Retina (tissue), 1 donor: Measurements from ENCODE around the gene PLA2G15.

Experiments
- DNase-seq: peaks from one replicate; pipeline ENCODE4 v3.0.0-alpha.2; 2016

Gene PLA2G15

GRCh38 chr16:68255712-68256111 is 10.5 kb downstream of the PLA2G15 start:
- DNase-seq, result no peak

- DNase-seq, result peak; percentile 38
Measured at GRCh38 chr16:68257251-68257905, 12.2 kb downstream of the PLA2G15 start.

- DNase-seq, result peak; percentile 83
Measured at GRCh38 chr16:68257906-68258800, 13.0 kb downstream of the PLA2G15 start.

DNA sequence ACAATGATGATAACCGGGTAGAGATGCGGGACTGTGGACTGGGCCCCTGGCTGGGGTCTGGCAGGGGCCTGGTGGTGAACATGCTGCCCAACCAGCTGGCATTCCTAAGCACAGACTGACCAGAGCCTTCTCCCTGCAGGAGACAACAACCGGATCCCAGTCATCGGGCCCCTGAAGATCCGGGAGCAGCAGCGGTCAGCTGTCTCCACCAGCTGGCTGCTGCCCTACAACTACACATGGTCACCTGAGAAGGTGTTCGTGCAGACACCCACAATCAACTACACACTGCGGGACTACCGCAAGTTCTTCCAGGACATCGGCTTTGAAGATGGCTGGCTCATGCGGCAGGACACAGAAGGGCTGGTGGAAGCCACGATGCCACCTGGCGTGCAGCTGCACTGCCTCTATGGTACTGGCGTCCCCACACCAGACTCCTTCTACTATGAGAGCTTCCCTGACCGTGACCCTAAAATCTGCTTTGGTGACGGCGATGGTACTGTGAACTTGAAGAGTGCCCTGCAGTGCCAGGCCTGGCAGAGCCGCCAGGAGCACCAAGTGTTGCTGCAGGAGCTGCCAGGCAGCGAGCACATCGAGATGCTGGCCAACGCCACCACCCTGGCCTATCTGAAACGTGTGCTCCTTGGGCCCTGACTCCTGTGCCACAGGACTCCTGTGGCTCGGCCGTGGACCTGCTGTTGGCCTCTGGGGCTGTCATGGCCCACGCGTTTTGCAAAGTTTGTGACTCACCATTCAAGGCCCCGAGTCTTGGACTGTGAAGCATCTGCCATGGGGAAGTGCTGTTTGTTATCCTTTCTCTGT is 14.0 kb downstream of the PLA2G15 start:
- DNase-seq, result no peak

DNA sequence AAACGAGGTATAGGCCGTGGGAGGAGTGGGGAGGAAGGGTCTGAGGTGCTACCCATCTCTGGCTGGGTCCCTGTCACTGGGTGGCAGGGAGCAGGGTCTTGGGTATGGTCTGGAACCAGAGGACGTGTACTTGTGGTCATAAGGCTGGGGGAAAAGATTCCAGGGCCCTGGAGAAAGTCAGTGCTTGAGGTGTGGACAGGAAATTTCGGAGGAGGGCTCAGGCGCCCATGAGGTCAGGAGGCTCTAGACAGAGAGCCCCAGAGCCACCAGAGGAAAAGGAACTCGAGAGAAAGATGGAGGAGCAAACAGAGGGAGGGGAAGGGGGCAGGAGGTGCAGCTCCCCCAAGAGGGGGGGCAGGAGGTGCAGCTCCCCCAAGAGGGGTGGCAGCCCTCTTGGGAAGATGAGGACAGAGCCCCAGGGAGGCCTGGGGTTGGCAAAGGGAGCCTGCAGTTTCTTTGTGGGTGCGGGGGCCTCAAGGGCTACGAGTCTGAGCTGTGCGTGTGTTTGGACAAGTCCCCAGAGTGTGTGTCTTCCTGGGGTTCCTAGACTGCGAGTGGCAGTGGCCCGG is 18.5 kb downstream of the PLA2G15 start:
- DNase-seq, result no peak

GRCh38 chr16:68264128-68265077 is 19.2 kb downstream of the PLA2G15 start, which contains the start of gene SLC7A6:
SLC7A6 (plus strand) TSS chr16:68264526; CDS start chr16:68274727, 10,201 bp downstream.
- peak; percentile 90 for DNase-seq

- no peak for DNase-seq
Measured at GRCh38 chr16:68265078-68265920, 20.1 kb downstream of the PLA2G15 start.

- DNase-seq, result no peak
Measured at GRCh38 chr16:68267612-68268405, 22.6 kb downstream of the PLA2G15 start.

DNA sequence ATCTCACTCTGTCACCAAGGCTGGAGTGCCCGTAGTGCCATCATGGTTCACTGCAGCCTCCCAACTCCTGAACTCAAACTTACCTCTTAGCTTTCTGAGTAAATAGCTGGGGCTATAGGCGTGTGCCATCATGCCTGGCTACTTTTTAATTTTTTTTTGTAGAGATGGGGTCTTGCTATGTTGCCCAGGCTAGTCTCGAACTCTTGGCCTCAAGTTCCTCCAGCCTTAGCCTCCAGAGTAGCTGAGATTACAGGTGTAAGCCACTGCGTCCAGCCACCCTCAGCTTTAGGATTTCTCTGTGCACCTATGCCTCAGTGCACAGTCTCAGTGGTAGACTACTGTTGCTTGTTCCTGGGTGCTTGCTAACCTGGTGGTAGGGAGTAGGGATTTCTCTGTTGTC is 24.6 kb downstream of the PLA2G15 start:
- no peak for DNase-seq

GRCh38 chr16:68270353-68270752 is 25.2 kb downstream of the PLA2G15 start:
- no peak for DNase-seq

DNA sequence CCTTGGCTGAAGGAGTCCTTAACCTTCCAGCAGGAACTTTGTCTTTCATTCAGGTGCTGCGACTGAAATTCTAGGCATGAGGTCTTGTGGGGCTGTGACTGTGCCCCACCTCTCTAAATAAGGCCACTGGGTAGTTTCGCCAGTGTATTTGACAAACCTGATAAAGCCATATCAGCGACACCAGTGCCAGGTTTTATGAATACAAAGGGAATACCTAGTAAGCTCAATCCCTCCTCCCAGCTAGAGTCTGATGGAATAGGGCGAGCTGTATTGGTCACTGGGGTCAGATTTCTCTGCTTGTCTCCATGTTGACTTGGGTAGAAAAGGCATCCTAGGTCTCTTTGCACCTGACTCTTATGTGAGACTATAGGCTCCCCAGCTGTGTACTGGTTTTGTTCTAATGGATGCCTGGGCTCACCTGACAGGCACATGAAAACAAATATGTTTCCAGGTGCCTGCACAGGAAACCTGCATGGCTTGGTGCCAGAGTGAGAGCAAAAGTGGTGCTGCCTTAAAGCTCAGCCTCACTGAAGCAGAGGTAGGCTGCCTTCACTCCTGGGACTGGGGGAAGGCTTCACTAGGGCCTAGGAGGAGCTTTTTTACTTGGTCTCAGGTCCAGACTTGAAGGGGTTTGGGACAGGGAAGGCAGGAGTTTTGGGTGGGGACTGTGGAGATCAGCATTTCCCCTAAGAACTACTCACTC is 27.5 kb downstream of the PLA2G15 start:
- no peak for DNase-seq

DNA sequence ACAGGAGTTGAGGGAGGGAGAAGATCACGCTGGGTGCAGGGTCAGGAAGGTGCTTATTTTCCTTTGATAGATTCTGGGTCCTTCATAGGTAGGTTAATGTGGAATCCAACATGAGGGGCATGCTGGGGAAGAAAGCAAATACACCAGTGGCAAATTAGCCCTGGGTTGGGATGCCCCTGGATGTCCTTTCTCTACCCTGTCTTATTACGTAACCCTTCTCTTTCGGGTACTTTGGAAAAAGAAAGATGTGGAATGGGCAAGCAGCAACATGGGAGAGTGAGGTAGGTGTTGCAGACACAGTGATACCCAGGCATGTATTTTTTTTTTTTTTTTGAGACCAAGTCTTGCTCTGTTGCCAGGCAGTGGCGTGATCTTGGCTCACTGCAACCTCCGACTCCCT is 28.3 kb downstream of the PLA2G15 start:
- no peak for DNase-seq

GRCh38 chr16:68273896-68274295 is 28.7 kb downstream of the PLA2G15 start:
- no peak for DNase-seq

GRCh38 chr16:68274441-68274840 is 29.3 kb downstream of the PLA2G15 start:
- DNase-seq, result no peak

GRCh38 chr16:68275611-68276191 is 30.5 kb downstream of the PLA2G15 start:
- DNase-seq, result no peak

DNA sequence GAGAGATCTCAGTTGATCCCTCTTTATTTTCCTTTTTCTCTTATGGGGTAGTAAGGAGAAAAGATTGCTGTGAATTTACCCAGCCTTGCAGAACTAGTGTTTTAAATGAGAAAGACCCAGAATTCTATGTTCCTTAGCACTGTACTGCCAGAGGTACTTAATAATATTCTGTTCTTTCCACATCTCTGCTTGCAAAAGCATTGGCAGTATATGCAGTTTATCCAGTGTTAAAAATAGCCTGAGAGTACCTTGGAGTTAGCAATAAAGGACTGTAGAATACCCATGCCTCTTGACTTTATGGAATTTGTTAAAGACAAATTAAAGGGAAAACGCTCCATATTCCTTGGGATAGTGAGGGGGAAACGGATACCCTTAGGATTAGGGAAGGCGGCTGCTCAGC is 31.1 kb downstream of the PLA2G15 start:
- DNase-seq, result no peak

DNA sequence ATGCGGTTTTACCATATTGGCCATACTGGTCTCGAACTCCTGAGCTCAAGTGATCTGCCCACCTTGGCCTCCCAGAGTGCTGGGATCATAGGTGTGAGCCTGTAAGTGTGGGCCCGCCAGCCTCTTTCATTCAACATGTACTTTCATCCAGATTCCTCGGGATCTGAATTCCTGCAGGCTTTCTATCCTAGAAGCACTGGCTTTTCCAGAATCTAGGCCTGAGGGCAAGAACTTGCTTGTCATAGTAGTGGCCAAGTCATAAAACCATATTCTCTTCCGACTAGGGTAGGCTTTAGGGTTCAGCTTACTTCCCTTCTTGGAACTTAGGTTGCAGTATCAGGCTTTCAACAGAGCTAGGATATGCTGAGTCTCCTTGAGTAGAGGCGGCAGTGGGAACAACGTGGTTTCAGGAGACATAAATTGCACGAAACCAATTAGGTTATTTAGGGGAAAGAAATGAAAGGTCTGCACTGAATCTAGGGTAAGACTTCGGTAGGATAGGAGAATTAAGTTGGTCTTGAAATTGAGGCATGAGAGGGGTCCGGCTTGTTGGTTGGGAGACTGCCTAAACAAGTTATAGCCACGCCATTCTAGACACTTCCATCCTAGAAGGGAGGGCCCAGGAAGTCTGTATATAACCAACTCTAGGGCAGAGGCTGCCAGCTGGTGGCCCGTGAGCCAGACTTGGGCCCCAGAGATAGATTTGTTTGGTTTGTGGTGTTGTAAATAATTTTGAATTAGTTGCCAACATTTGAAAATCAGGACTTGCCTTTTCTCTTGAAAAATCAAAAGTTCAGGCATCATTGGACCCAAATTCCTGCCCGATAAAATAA is 34.8 kb downstream of the PLA2G15 start:
- no peak for DNase-seq
